ENCODE results near the gene LUC7L.

LUC7L gene

DNA sequence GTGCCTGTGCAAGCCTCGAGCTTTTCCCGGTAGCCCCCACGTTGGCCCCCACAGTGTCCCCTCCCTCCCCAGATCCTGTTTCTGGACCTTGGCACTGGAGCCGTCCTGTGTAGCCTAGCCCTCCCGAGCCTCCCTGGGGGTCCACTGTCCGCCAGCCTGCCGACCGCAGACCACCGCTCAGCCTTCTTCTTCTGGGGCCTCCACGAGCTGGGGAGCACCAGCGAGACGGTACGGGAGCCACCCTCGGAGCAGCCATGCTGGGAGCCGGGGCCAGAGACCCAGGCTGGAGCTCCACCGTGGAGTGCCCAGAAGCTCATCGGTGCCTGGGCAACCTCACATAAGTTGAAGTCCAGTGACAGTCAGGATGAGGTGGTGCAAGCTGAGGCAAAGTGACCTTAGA, 34.7 kb upstream of the LUC7L start:
- Histone ChIP-seq H3F3A (ENCODE audit: control insufficient read depth, insufficient read depth) (no peaks in the 10 kb centered on the region), H3K9me3 (ENCODE audit: control insufficient read depth, insufficient read depth, low read length) (no peaks in the 10 kb centered on the region), H4K20me1 (ENCODE audit: control insufficient read depth, insufficient read depth, low read depth, low read length) (no peaks in the 10 kb centered on the region), H3K4me1 (ENCODE audit: control insufficient read depth, low read length) (no peaks in the 10 kb centered on the region), H3K79me2 (ENCODE audit: control insufficient read depth, low read length) (no peaks in the 10 kb centered on the region), H3K27me3 (ENCODE audit: control insufficient read depth, low read length) (no peaks in the 10 kb centered on the region), H3K9me2 (replicated peaks; ENCODE audit: control insufficient read depth, low read length) (no peaks in the 10 kb centered on the region), H3K4me2 (ENCODE audit: low read length) (no peak overlapping the region), H3K4me3 (ENCODE audit: low read length) (no peak overlapping the region), H3K27ac (ENCODE audit: low read depth, low read length) (no peak overlapping the region), H3K36me3 (ENCODE audit: control insufficient read depth, low read length) (0 out of 2 replicates have a peak, but pooled peaks cover 4% of the 10 kb centered on the region)
- no peak for TF ChIP-seq CTCF (IDR thresholded peaks at IDR 0.05; ENCODE audit: low read depth, low read length, poor library complexity, severe bottlenecking)
- TF ChIP-seq EZH2phosphoT487 (IDR thresholded peaks at IDR 0.05; ENCODE audit: borderline replicate concordance, low read length) = no peak

GRCh38 chr16:263182-263774, 34.0 kb upstream of the LUC7L start:
- Histone ChIP-seq H3K79me2 (ENCODE audit: control insufficient read depth, low read length) (no peaks in the 10 kb centered on the region), H3K9me3 (ENCODE audit: control insufficient read depth, insufficient read depth, low read length) (no peaks in the 10 kb centered on the region), H3K4me2 (ENCODE audit: low read length) (no peak overlapping the region), H4K20me1 (ENCODE audit: control insufficient read depth, insufficient read depth, low read depth, low read length) (no peaks in the 10 kb centered on the region), H3K27ac (ENCODE audit: low read depth, low read length) (no peak overlapping the region), H3K4me3 (ENCODE audit: low read length) (no peak overlapping the region), H3K27me3 (ENCODE audit: control insufficient read depth, low read length) (no peaks in the 10 kb centered on the region), H3K9me2 (replicated peaks; ENCODE audit: control insufficient read depth, low read length) (no peaks in the 10 kb centered on the region), H3K36me3 (ENCODE audit: control insufficient read depth, low read length) (0 out of 2 replicates have a peak, but pooled peaks cover 4% of the 10 kb centered on the region), H3F3A (ENCODE audit: control insufficient read depth, insufficient read depth) (no peaks in the 10 kb centered on the region), H3K4me1 (ENCODE audit: control insufficient read depth, low read length) (no peaks in the 10 kb centered on the region)
- TF ChIP-seq EZH2phosphoT487 (IDR thresholded peaks at IDR 0.05; ENCODE audit: borderline replicate concordance, low read length) = no peak

DNA sequence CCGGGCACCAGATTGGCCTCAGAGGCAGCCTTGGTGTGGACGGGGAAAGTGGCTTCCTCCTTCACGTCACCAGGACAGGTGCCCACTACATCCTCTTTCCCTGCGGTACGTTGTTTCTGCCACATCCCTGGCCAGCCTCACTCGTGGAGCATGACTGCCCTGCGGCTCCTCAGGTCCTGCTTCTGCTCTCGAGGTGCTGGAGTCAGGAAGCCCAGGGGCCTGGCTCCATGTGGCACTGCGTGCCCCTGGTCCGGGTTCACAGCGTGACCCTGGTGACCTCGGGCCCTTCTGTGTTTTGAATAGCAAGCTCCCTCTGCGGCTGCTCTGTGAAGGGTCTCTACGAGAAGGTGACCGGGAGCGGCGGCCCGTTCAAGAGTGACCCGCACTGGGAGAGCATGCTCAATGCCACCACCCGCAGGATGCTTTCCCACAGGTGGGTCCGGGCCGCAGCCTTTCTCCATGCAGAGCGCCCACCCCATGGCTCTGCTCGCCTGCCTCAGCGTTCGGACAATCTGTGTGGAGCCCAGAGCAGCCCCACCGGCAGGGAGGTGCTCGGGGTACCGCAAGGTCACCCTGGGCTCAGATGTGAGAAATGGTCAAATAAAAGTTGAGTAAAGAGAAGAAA, 33.0 kb upstream of the LUC7L start:
- Histone ChIP-seq H3K4me2 (ENCODE audit: low read length) (no peak overlapping the region), H3F3A (ENCODE audit: control insufficient read depth, insufficient read depth) (no peaks in the 10 kb centered on the region), H3K4me1 (ENCODE audit: control insufficient read depth, low read length) (no peaks in the 10 kb centered on the region), H3K79me2 (ENCODE audit: control insufficient read depth, low read length) (no peaks in the 10 kb centered on the region), H4K20me1 (ENCODE audit: control insufficient read depth, insufficient read depth, low read depth, low read length) (no peaks in the 10 kb centered on the region), H3K27ac (ENCODE audit: low read depth, low read length) (no peak overlapping the region), H3K36me3 (ENCODE audit: control insufficient read depth, low read length) (0 out of 2 replicates have a peak, but pooled peaks cover 4% of the 10 kb centered on the region), H3K9me3 (ENCODE audit: control insufficient read depth, insufficient read depth, low read length) (no peaks in the 10 kb centered on the region), H3K4me3 (ENCODE audit: low read length) (no peak overlapping the region), H3K9me2 (replicated peaks; ENCODE audit: control insufficient read depth, low read length) (no peaks in the 10 kb centered on the region), H3K27me3 (ENCODE audit: control insufficient read depth, low read length) (no peaks in the 10 kb centered on the region)
- TF ChIP-seq CTCF (IDR thresholded peaks at IDR 0.05; ENCODE audit: low read depth, low read length, poor library complexity, severe bottlenecking) = no peak
- no peak for TF ChIP-seq EZH2phosphoT487 (IDR thresholded peaks at IDR 0.05; ENCODE audit: borderline replicate concordance, low read length)

DNA sequence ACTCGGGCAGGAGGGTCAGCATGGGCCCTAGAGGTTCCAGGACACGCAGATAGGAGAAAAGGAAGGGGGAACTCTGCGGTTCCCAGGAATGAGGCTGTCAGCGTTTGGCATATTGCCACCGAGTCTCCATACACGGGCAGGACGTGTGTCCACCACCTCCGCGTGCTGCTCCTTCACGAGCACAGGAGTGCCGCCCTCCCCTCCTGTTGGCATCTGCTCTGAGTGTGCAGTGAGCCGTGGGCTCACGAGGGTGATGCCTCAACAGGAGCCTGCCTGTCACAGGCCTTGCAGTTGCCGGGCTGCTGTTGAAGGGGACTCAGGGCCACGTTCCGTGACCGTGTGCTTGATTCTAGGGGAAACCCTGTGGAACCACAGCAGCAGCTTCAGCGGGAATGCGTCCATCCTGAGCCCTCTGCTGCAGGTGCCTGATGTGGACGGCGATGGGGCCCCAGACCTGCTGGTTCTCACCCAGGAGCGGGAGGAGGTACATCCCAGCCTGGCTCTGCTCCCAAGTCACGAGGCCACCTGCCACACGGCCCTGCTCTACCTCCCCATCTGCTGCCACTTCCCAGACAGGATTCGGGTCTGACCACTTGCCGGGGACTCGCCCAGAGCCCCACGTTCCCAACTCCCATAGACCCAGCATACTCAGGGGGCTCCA, 31.9 kb upstream of the LUC7L start:
- Histone ChIP-seq H3K27ac (ENCODE audit: low read depth, low read length) (no peak overlapping the region), H3K79me2 (ENCODE audit: control insufficient read depth, low read length) (no peaks in the 10 kb centered on the region), H3K4me3 (ENCODE audit: low read length) (no peak overlapping the region), H4K20me1 (ENCODE audit: control insufficient read depth, insufficient read depth, low read depth, low read length) (no peaks in the 10 kb centered on the region), H3K9me2 (replicated peaks; ENCODE audit: control insufficient read depth, low read length) (no peaks in the 10 kb centered on the region), H3K4me1 (ENCODE audit: control insufficient read depth, low read length) (no peaks in the 10 kb centered on the region), H3K4me2 (ENCODE audit: low read length) (no peak overlapping the region), H3K27me3 (ENCODE audit: control insufficient read depth, low read length) (no peaks in the 10 kb centered on the region), H3K36me3 (ENCODE audit: control insufficient read depth, low read length) (0 out of 2 replicates have a peak, but pooled peaks cover 4% of the 10 kb centered on the region), H3K9me3 (ENCODE audit: control insufficient read depth, insufficient read depth, low read length) (no peaks in the 10 kb centered on the region), H3F3A (ENCODE audit: control insufficient read depth, insufficient read depth) (no peaks in the 10 kb centered on the region)
- TF ChIP-seq CTCF (IDR thresholded peaks at IDR 0.05; ENCODE audit: low read depth, low read length, poor library complexity, severe bottlenecking) (no peak), EZH2phosphoT487 (IDR thresholded peaks at IDR 0.05; ENCODE audit: borderline replicate concordance, low read length) (no peak)

Measured in DOHH2 (cell line).